HepG2 (cell line): ENCODE results near the gene DCTN3. TPM values are rescaled to one million over a fixed set of nuclear protein-coding genes. Genes with fewer than 3 reads are reported as not detected.

ENCODE experiments used
- ARHGAP35 ChIP-seq: sonication (generic); formaldehyde crosslinking; IDR thresholded peaks from 2 replicates; pipeline ENCODE4 v1.9.0; 2022; ENCODE audit warnings: mild to moderate bottlenecking, inconsistent platforms, moderate library complexity, missing genetic modification reagents, borderline replicate concordance
- ARNT2 ChIP-seq: sonication (generic); formaldehyde crosslinking; IDR thresholded peaks from 2 replicates; pipeline ENCODE4 v1.8.0; 2022; ENCODE audit warnings: mild to moderate bottlenecking, low read depth, missing genetic modification reagents, moderate library complexity
- DPF2 ChIP-seq: sonication (generic); formaldehyde crosslinking; IDR thresholded peaks from 2 replicates; pipeline ENCODE4 v1.4.0; 2020; ENCODE audit warnings: mild to moderate bottlenecking, low read depth, missing genetic modification reagents, borderline replicate concordance
- FOXA1 ChIP-seq, 2 experiments: fragments of 450-650 bp in 1 of 2; sonication (generic) in 1 of 2; formaldehyde crosslinking in 1 of 2; IDR thresholded peaks; 2 replicates each; pipeline versions ENCODE4 v1.4.0 to v1.6.1; 2016 to 2020; ENCODE audit warnings: missing genetic modification reagents in 1 of 2
- GATAD2A ChIP-seq: IDR thresholded peaks from 2 replicates; pipeline ENCODE4 v1.6.1; 2016
- HDAC2 ChIP-seq: sonication (generic); formaldehyde crosslinking; IDR thresholded peaks from 2 replicates; pipeline ENCODE4 v1.4.0; 2020; ENCODE audit warnings: missing genetic modification reagents
- KLF16 ChIP-seq, 2 experiments: sonication (generic) in 1 of 2; formaldehyde crosslinking in 1 of 2; IDR thresholded peaks; 2 replicates each; pipeline versions ENCODE4 v1.6.1 to v1.8.0; 2016 to 2023; ENCODE audit warnings: missing genetic modification reagents in 2 of 2, missing compliant biosample characterization in 1 of 2
- NR2F1 ChIP-seq, 2 experiments: fragments of 450-650 bp in 1 of 2; formaldehyde crosslinking in 1 of 2; IDR thresholded peaks; 2 replicates each; pipeline versions ENCODE4 v1.5.0 to v1.6.1; 2016 to 2020; ENCODE audit warnings: mild to moderate bottlenecking in 1 of 2, missing compliant biosample characterization in 1 of 2, missing genetic modification reagents in 1 of 2, moderate library complexity in 1 of 2
- NR2F6 ChIP-seq, 2 experiments: IDR thresholded peaks; 2 replicates each; pipeline ENCODE4 v1.6.1; 2016; ENCODE audit warnings: antibody characterized with exemption in 1 of 2, mild to moderate bottlenecking in 1 of 2
- PRMT3 ChIP-seq: sonication (generic); formaldehyde crosslinking; IDR thresholded peaks from 2 replicates; pipeline ENCODE4 v1.8.1; 2022; ENCODE audit warnings: low read depth, mild to moderate bottlenecking, moderate library complexity, missing genetic modification reagents, borderline replicate concordance
- SMARCE1 ChIP-seq: fragments of 450-650 bp; IDR thresholded peaks from 2 replicates; pipeline ENCODE4 v1.6.1; 2017; ENCODE audit warnings: borderline replicate concordance
- ZFP62 ChIP-seq: sonication (generic); formaldehyde crosslinking; IDR thresholded peaks from 2 replicates; pipeline ENCODE4 v1.4.0; 2020; ENCODE audit warnings: missing genetic modification reagents
- ZNF816 ChIP-seq: sonication (generic); formaldehyde crosslinking; IDR thresholded peaks from 2 replicates; pipeline ENCODE4 v1.8.0; 2022; ENCODE audit warnings: missing genetic modification reagents, mild to moderate bottlenecking, borderline replicate concordance
- polyA plus RNA-seq, 8 experiments: library from polyadenylated mRNA; depleted of rRNA in 3 of 8; stranded (reverse) in 7 of 8; unstranded in 1 of 8; fragments of >200 nt; fragmentation: Illumina TruSeq in 4 of 8; extraction: Trizol in 4 of 8; gene quantifications; 2 replicates each; pipeline versions ENCODE4 v1.2.1 to v1.2.3, GENCODE V29; 2011 to 2016; ENCODE audit warnings: low read depth in 4 of 8, missing spikeins in 1 of 8, mixed read lengths in 1 of 8; ENCODE audit not compliant: insufficient read depth in 1 of 8
- total RNA-seq, 5 experiments: library from RNA; depleted of rRNA; stranded (reverse); fragments of >200 nt; fragmentation: Illumina TruSeq; extraction: Trizol; gene quantifications; 2 replicates each; pipeline ENCODE4 v1.2.3, GENCODE V29; 2016; ENCODE audit warnings: low read depth in 1 of 5
- TF ChIP-seq, protein P1 (sequence below): sonication (generic); formaldehyde crosslinking; conservative IDR thresholded peaks from 2 replicates; pipeline ENCODE4 v1.4.0; 2020; ENCODE audit warnings: mild to moderate bottlenecking, missing genetic modification reagents, moderate library complexity
- TF ChIP-seq, protein P2 (sequence below): sonication (generic); formaldehyde crosslinking; IDR thresholded peaks from 2 replicates; pipeline ENCODE4 v1.5.0; 2020; ENCODE audit warnings: mild to moderate bottlenecking, missing genetic modification reagents, borderline replicate concordance
- TF ChIP-seq, protein P3 (sequence below): sonication (generic); IDR thresholded peaks from 2 replicates; pipeline ENCODE4 v1.6.1; 2016; ENCODE audit warnings: low read depth, borderline replicate concordance
- TF ChIP-seq, protein P4 (sequence below): sonication (generic); formaldehyde crosslinking; conservative IDR thresholded peaks from 2 replicates; pipeline ENCODE4 v1.8.0; 2022; ENCODE audit warnings: mild to moderate bottlenecking, moderate library complexity, missing genetic modification reagents

DCTN3 gene
- total and polyA plus RNA-seq, 2 of the 13 experiments (the other 11 are each of a cell fraction or from before 2014, with no cell fraction given): 27.4 to 34.5 TPM

DNA sequence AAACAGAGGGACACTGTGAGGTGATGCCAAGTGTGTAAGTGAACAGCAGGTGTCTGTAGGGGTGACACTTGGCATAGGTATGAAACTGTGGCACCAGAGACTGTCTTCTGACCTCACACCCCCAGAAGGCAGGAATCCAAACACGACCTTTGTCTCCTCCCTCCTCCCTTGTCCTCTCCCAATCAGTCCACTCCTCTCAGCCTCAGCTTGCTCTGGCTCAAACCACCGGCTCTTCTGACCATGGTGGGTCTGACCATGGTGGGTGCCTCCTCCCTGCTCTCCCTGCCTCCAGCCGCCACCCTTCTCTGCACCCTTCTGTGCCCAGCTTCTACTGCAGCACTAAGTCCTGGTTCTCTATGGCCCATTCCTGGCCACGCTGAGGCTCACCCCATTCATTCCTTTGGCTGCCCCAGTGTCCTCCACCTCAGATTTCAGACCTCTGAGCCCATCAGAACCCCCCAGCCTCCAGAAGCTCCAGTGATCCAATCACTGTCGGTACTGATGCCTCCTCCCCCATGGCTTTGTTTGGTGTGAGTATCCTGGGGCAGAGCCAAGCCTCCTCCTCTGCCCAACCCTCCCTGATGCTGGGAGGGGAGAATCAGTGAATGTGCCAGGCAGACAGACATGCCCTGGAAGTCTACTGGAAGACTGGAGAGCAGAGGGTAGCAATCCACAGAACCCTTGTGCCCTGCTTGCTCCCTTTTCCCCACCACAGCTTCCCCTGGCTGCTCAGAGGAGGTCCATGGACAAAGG lies 10.3 kb upstream of the DCTN3 start (continued):
- TF ChIP-seq, protein P1, sequence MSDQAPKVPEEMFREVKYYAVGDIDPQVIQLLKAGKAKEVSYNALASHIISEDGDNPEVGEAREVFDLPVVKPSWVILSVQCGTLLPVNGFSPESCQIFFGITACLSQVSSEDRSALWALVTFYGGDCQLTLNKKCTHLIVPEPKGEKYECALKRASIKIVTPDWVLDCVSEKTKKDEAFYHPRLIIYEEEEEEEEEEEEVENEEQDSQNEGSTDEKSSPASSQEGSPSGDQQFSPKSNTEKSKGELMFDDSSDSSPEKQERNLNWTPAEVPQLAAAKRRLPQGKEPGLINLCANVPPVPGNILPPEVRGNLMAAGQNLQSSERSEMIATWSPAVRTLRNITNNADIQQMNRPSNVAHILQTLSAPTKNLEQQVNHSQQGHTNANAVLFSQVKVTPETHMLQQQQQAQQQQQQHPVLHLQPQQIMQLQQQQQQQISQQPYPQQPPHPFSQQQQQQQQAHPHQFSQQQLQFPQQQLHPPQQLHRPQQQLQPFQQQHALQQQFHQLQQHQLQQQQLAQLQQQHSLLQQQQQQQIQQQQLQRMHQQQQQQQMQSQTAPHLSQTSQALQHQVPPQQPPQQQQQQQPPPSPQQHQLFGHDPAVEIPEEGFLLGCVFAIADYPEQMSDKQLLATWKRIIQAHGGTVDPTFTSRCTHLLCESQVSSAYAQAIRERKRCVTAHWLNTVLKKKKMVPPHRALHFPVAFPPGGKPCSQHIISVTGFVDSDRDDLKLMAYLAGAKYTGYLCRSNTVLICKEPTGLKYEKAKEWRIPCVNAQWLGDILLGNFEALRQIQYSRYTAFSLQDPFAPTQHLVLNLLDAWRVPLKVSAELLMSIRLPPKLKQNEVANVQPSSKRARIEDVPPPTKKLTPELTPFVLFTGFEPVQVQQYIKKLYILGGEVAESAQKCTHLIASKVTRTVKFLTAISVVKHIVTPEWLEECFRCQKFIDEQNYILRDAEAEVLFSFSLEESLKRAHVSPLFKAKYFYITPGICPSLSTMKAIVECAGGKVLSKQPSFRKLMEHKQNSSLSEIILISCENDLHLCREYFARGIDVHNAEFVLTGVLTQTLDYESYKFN (CRISPR knock-in tag): 0 out of 2 replicates have a peak, but pooled peaks have one; percentile 49
- TF ChIP-seq, protein P2, sequence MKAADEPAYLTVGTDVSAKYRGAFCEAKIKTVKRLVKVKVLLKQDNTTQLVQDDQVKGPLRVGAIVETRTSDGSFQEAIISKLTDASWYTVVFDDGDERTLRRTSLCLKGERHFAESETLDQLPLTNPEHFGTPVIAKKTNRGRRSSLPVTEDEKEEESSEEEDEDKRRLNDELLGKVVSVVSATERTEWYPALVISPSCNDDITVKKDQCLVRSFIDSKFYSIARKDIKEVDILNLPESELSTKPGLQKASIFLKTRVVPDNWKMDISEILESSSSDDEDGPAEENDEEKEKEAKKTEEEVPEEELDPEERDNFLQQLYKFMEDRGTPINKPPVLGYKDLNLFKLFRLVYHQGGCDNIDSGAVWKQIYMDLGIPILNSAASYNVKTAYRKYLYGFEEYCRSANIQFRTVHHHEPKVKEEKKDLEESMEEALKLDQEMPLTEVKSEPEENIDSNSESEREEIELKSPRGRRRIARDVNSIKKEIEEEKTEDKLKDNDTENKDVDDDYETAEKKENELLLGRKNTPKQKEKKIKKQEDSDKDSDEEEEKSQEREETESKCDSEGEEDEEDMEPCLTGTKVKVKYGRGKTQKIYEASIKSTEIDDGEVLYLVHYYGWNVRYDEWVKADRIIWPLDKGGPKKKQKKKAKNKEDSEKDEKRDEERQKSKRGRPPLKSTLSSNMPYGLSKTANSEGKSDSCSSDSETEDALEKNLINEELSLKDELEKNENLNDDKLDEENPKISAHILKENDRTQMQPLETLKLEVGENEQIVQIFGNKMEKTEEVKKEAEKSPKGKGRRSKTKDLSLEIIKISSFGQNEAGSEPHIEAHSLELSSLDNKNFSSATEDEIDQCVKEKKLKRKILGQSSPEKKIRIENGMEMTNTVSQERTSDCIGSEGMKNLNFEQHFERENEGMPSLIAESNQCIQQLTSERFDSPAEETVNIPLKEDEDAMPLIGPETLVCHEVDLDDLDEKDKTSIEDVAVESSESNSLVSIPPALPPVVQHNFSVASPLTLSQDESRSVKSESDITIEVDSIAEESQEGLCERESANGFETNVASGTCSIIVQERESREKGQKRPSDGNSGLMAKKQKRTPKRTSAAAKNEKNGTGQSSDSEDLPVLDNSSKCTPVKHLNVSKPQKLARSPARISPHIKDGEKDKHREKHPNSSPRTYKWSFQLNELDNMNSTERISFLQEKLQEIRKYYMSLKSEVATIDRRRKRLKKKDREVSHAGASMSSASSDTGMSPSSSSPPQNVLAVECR (CRISPR knock-in tag): peak; percentile 18; the same call in 1 of the 2 replicates
- TF ChIP-seq ARNT2 (no peak), FOXA1 (IDR thresholded peaks at IDR 0.05) (no peak), FOXA1 (CRISPR knock-in tag; IDR thresholded peaks at IDR 0.05) (0 out of 2 replicates have a peak, but pooled peaks have one; percentile 6), ZFP62 (CRISPR knock-in tag) (no peak), DPF2 (0 out of 2 replicates have a peak, but pooled peaks have one; percentile 14), HDAC2 (0 out of 2 replicates have a peak, but pooled peaks have one; percentile 18), NR2F1 (CRISPR knock-in tag; IDR thresholded peaks at IDR 0.05) (peak in 1 of 2 experiments; percentile 40; a peak in 1 of 4 replicates), SMARCE1 (no peak), ZNF816 (CRISPR knock-in tag) (no peak), KLF16 (CRISPR knock-in tag; IDR thresholded peaks at IDR 0.05) (no peak), GATAD2A (CRISPR knock-in tag) (no peak), NR2F6 (IDR thresholded peaks at IDR 0.05) (peak; percentile 53; the same call in 1 of the 2 replicates), NR2F6 (CRISPR knock-in tag; IDR thresholded peaks at IDR 0.05) (peak; percentile 60; the same call in 1 of the 2 replicates), ARHGAP35 (no peak), PRMT3 (no peak)
- TF ChIP-seq, protein P3, sequence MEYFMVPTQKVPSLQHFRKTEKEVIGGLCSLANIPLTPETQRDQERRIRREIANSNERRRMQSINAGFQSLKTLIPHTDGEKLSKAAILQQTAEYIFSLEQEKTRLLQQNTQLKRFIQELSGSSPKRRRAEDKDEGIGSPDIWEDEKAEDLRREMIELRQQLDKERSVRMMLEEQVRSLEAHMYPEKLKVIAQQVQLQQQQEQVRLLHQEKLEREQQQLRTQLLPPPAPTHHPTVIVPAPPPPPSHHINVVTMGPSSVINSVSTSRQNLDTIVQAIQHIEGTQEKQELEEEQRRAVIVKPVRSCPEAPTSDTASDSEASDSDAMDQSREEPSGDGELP: no peak
- TF ChIP-seq, protein P4, sequence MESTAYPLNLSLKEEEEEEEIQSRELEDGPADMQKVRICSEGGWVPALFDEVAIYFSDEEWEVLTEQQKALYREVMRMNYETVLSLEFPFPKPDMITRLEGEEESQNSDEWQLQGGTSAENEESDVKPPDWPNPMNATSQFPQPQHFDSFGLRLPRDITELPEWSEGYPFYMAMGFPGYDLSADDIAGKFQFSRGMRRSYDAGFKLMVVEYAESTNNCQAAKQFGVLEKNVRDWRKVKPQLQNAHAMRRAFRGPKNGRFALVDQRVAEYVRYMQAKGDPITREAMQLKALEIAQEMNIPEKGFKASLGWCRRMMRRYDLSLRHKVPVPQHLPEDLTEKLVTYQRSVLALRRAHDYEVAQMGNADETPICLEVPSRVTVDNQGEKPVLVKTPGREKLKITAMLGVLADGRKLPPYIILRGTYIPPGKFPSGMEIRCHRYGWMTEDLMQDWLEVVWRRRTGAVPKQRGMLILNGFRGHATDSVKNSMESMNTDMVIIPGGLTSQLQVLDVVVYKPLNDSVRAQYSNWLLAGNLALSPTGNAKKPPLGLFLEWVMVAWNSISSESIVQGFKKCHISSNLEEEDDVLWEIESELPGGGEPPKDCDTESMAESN (CRISPR knock-in tag): no peak
